Prostate gland (tissue), 2 donors: ENCODE results near the gene EIF3K. TPM values are rescaled to one million over a fixed set of nuclear protein-coding genes. Genes with fewer than 3 reads are reported as not detected.

Source experiments
- DNase-seq: peaks from one replicate; pipeline ENCODE4 v3.0.0-alpha.2; 2019; ENCODE audit warnings: low spot score
- H3K27ac ChIP-seq, 2 donors: fragments of 200-600 bp; sonication (generic); 2 replicates each; pipeline ENCODE4 v1.5.1; 2017 to 2019
- H3K27me3 ChIP-seq: fragments of 200-600 bp; sonication (generic); replicated peaks from 2 replicates; pipeline ENCODE4 v1.5.1; 2019; ENCODE audit not compliant: insufficient read depth
- H3K36me3 ChIP-seq, 2 donors: fragments of 200-600 bp; sonication (generic); 1 replicate in 1 of 2; 2 replicates in 1 of 2; pipeline versions ENCODE4 v1.5.1 to v1.8.1; 2017 to 2019
- H3K4me1 ChIP-seq: fragments of 200-600 bp; sonication (generic); replicated peaks from 2 replicates; pipeline ENCODE4 v1.5.1; 2019
- H3K4me3 ChIP-seq, 2 donors: fragments of 200-600 bp; sonication (generic); 2 replicates each; pipeline ENCODE4 v1.5.1; 2017 to 2019
- H3K9me3 ChIP-seq: fragments of 200-600 bp; sonication (generic); 2 replicates; pipeline ENCODE4 v1.5.1; 2017
- POLR2A ChIP-seq: fragments of 450-650 bp; IDR thresholded peaks from one replicate; pipeline ENCODE4 v1.6.1; 2016; ENCODE audit warnings: antibody characterized with exemption, mild to moderate bottlenecking
- POLR2AphosphoS5 ChIP-seq: sonication (generic); formaldehyde crosslinking; IDR thresholded peaks from one replicate; pipeline ENCODE4 v1.6.1; 2017; ENCODE audit warnings: antibody characterized with exemption
- WGBS: methylation state at CpG from one replicate; pipeline ENCODE4 v1.1.5; 2018; 5-methylcytosine and 5-hydroxymethylcytosine counted together
- intact Hi-C: fragments of 100-400 bp; cut with DNase I; formaldehyde crosslinking; loops from one replicate; pipeline ENCODE4 v1.14.2; 2022
- total RNA-seq, 2 donors: library from RNA; depleted of rRNA; stranded (reverse); fragments of >200 nt; gene quantifications; one replicate each; pipeline ENCODE4 v1.1.0, GENCODE V29; 2016
- TF ChIP-seq, protein P1 (sequence below), 4 experiments: fragments of 200-600 bp in 2 of 4; fragments of 450-650 bp in 2 of 4; sonication (generic) in 2 of 4; IDR thresholded peaks; 1 replicate in 3 of 4; 2 replicates in 1 of 4; pipeline ENCODE4 v1.5.1; 2016 to 2019; ENCODE audit warnings: antibody characterized with exemption in 4 of 4, mild to moderate bottlenecking in 2 of 4, moderate library complexity in 2 of 4

The EIF3K gene
- total RNA-seq, 2 donors from 2014 or later = 368 to 618 TPM

DNA sequence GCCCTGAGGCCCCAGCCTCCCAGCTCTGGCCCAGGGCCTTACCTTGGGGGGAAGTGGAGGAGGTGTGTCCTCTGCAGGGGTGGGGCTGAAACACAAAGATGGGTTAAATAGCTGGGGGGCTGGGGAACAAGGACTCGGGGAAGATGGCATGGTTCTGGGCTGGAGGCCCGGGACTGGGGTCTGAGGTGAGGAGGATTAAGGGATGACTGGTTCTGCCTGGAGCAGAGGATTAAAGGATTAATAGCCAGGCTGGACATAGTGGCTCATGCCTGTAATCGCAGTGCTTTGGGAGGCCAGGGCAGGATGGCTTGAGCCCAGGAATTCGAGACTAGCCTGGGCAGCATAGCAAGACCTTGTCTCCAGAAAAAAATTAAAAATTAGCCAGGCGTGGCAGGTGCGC, 12.9 kb upstream of the EIF3K start:
- intact Hi-C loops = no loop called here
- DNase-seq = no peak
- TF ChIP-seq, protein P1, sequence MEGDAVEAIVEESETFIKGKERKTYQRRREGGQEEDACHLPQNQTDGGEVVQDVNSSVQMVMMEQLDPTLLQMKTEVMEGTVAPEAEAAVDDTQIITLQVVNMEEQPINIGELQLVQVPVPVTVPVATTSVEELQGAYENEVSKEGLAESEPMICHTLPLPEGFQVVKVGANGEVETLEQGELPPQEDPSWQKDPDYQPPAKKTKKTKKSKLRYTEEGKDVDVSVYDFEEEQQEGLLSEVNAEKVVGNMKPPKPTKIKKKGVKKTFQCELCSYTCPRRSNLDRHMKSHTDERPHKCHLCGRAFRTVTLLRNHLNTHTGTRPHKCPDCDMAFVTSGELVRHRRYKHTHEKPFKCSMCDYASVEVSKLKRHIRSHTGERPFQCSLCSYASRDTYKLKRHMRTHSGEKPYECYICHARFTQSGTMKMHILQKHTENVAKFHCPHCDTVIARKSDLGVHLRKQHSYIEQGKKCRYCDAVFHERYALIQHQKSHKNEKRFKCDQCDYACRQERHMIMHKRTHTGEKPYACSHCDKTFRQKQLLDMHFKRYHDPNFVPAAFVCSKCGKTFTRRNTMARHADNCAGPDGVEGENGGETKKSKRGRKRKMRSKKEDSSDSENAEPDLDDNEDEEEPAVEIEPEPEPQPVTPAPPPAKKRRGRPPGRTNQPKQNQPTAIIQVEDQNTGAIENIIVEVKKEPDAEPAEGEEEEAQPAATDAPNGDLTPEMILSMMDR (IDR thresholded peaks at IDR 0.05) = no peak
- no peak for TF ChIP-seq POLR2AphosphoS5
- TF ChIP-seq POLR2A = no peak
- H3K4me1 ChIP-seq = no peaks in the 10 kb centered on the region
- H3K27me3 ChIP-seq = no peaks in the 10 kb centered on the region
- no peaks in the 10 kb centered on the region for H3K9me3 ChIP-seq
- H3K4me3 ChIP-seq = no peak overlapping the region
- H3K27ac ChIP-seq = no peak overlapping the region
- 82% methylated on average over 6 of the region's 6 CpGs for WGBS
- no peaks in the 10 kb centered on the region for H3K36me3 ChIP-seq

- 79% methylated on average over 3 of the region's 3 CpGs for WGBS
- Histone ChIP-seq H3K9me3 (no peaks in the 10 kb centered on the region), H3K4me3 (no peak overlapping the region), H3K27me3 (no peaks in the 10 kb centered on the region), H3K27ac (no peak overlapping the region), H3K36me3 (no peaks in the 10 kb centered on the region), H3K4me1 (no peaks in the 10 kb centered on the region)
- TF ChIP-seq, protein P1 (IDR thresholded peaks at IDR 0.05) = no peak
- TF ChIP-seq POLR2AphosphoS5 (no peak), POLR2A (no peak)
- intact Hi-C loops = no loop called here
- DNase-seq = no peak
Measured at GRCh38 chr19:38614289-38614688, 4.7 kb upstream of the EIF3K start.

DNA sequence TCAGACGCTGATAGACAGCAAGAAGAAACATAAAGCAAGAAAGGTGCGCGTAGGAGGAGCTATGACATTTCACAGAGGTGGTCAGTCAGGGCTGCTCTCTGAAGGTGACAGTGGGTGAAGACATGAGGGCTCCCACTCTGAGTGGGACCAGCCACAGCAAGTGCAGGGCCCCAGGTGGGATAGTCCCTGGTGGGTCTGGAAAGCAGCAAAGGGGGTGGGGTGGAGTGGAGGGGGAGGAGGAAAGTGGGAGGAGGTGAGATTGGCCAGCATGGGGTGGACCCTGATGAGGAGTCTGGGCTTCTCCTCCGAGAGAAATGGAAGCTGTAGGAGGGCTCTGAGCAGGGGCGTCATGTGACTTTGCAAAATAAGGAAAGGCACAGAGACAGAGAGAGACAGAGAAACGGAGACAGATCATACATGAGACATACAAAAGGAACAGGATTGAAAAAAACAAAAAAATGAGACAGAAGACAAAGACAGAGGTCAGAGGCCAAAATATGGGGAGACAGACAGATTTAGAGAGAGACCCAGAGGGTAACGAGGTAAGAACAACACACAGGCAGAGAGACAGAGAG, 3.9 kb upstream of the EIF3K start:
- no peak for DNase-seq
- Histone ChIP-seq H3K27me3 (no peaks in the 10 kb centered on the region), H3K27ac (no peak overlapping the region), H3K9me3 (no peaks in the 10 kb centered on the region), H3K36me3 (no peaks in the 10 kb centered on the region), H3K4me3 (no peak overlapping the region), H3K4me1 (peaks cover 2% of the 10 kb centered on the region)
- TF ChIP-seq, protein P1 (IDR thresholded peaks at IDR 0.05) = no peak
- no peak for TF ChIP-seq POLR2AphosphoS5
- no peak for TF ChIP-seq POLR2A
- 78% methylated on average over 7 of the region's 7 CpGs for WGBS
- intact Hi-C loops = loop anchor here (5.0 kb wide), 2 partner anchors 213 to 232 kb away; partner anchors contain the start of genes FAM98C and HNRNPL

DNA sequence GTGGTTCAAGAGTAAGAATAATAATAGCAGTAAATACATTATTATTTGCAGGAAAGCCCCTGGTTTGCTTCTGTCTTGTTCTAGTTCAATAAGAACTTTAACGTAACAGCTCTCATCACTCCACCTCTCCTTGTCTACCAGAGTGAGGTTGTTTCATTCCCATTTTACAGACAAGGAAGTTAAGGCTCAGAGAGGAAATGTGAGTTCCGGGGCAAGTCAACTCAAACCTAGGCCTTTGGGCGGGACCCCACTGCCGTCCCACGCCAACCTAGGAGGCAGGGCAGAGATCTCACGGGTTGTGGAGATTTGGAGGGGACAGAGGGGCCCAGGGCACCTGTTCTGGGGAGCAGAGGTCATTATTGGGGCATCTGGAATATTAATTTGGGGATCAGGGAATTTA, 2.7 kb upstream of the EIF3K start:
- no peak overlapping the region for H3K4me3 ChIP-seq
- 89% methylated on average over 6 of the region's 6 CpGs for WGBS
- TF ChIP-seq POLR2AphosphoS5 (no peak), POLR2A (no peak)
- TF ChIP-seq, protein P1 (IDR thresholded peaks at IDR 0.05) = no peak
- no peak for DNase-seq
- H3K27ac ChIP-seq = no peak overlapping the region
- no peaks in the 10 kb centered on the region for H3K9me3 ChIP-seq
- peaks cover 2% of the 10 kb centered on the region for H3K4me1 ChIP-seq
- H3K27me3 ChIP-seq = no peaks in the 10 kb centered on the region
- peaks cover 0 to 4% of the 10 kb centered on the region in 2 donors for H3K36me3 ChIP-seq
- intact Hi-C loops = loop anchor here (5.0 kb wide), 2 partner anchors 214 to 231 kb away; partner anchors contain the start of genes FAM98C and HNRNPL

- no peak for DNase-seq
- intact Hi-C loops = loop anchor here (5.0 kb wide), 2 partner anchors 215 to 230 kb away; partner anchors contain the start of genes FAM98C and HNRNPL
- peaks cover 0 to 4% of the 10 kb centered on the region in 2 donors for H3K36me3 ChIP-seq
- no peaks in the 10 kb centered on the region for H3K27me3 ChIP-seq
- no peak overlapping the region for H3K27ac ChIP-seq
- no peak for TF ChIP-seq POLR2AphosphoS5
- no peak for TF ChIP-seq POLR2A
- TF ChIP-seq, protein P1 (IDR thresholded peaks at IDR 0.05) = no peak
- peaks cover 2% of the 10 kb centered on the region for H3K4me1 ChIP-seq
- no peak overlapping the region for H3K4me3 ChIP-seq
- WGBS = 72% methylated on average over 9 of the region's 9 CpGs
- H3K9me3 ChIP-seq = no peaks in the 10 kb centered on the region
Measured at GRCh38 chr19:38617283-38617763, 1.7 kb upstream of the EIF3K start.
